GM12874 (cell line): ENCODE measurements around the gene APBB2.

Experiments
- TF ChIP-seq, protein P1 (sequence below): IDR thresholded peaks from 2 replicates; pipeline ENCODE4 v1.5.1; 2011; ENCODE audit warnings: low read depth, mild to moderate bottlenecking, control low read depth, low read length, moderate library complexity; ENCODE audit not compliant: insufficient read depth

The APBB2 gene

DNA sequence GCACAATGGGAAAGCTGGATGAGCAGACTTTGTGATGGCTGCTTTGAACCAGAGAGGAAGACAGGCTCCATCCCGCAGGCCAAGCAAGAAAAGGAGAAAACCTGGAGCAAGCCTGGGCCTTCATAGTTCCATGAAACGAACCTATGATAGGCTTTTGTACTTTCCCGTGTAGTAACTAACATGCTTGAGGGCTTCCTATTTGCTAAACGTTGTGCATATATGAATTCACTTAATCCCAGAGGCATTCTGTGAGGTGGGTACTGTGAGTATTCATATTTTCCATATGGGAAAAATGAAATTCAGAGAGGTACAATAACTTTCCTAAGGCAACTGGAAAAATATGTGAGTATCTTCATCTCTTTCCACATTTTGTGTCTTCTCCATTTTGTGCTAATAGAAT is 13.6 kb upstream of the APBB2 start:
- TF ChIP-seq, protein P1, sequence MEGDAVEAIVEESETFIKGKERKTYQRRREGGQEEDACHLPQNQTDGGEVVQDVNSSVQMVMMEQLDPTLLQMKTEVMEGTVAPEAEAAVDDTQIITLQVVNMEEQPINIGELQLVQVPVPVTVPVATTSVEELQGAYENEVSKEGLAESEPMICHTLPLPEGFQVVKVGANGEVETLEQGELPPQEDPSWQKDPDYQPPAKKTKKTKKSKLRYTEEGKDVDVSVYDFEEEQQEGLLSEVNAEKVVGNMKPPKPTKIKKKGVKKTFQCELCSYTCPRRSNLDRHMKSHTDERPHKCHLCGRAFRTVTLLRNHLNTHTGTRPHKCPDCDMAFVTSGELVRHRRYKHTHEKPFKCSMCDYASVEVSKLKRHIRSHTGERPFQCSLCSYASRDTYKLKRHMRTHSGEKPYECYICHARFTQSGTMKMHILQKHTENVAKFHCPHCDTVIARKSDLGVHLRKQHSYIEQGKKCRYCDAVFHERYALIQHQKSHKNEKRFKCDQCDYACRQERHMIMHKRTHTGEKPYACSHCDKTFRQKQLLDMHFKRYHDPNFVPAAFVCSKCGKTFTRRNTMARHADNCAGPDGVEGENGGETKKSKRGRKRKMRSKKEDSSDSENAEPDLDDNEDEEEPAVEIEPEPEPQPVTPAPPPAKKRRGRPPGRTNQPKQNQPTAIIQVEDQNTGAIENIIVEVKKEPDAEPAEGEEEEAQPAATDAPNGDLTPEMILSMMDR = no peak

DNA sequence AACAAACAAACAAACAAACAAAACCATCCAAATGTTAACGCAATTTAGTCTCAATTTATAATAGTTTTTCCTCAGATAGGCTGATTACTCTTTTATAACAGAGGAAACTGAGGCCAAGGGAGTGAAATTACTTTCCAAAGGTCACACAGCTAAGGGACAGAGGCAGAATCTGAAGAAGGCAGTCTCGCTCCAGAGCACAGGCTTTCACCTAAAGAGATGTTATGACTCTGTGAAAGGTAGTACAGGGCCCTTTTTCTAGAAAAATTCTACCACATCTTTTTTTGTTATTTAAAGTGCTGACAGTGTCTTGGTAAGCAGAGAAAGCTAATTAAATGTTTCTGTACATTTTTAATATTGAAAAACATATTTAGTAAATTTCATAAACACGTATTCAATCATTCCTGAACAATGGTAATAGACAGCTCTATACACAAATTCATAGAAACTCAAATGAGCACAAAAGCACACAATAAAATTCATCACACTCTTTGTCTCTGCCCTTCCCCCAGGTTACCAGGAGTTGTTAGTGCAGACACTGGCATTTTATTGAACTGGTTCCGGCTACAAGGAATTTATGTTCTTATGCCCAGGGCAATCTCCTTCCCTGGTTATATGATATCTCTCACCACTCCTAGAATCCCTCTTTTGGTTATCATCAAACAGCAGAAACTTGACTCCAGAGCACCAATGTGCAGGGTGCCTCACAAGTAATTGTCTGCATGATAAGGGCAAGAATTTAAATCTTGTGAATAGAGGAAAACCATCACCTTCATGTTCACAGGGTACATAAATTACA is 7.7 kb upstream of the APBB2 start:
- TF ChIP-seq, protein P1 = no peak

DNA sequence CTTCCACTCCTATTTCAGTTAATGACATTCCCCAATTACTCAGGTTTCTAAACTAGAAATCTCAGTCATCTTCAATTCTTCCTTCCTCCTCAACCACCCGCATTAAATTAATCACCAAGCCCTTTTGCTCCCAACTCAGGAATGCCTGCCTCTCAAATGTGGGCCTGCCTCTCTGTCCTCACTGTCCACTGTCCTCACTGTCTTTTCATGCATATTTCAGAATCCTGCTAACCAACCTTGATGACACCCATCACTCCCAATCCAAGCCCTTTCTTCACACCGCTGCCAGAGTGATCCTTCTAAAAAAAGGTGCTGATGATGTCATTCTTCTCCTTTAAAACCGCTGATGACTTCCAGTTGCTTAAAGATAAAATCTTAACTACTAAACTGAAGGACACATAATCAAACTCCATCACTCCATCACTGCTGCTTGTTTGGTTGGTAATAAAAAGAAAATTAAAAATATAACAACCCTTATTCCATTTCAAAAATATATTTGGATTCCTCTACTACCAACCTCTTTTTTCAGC is 5.1 kb upstream of the APBB2 start:
- TF ChIP-seq, protein P1 = no peak

DNA sequence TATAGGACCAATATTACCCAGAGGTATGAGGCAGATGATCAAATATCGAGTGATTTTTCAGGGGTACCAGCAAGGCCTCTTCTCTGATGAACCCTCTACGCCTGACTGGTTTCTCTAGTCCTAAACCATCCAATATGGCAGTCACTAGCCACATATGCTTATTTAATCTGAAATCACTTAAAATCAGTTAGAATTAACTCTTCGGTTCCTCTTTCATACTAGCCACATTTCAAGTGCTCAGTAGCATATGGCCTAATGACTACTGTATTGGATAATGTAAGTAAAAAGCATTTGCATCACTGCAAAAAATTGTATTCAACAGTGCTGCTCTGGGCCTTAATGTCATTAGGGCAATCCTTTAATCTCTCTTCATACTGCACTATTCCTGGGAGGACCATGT is 4.4 kb upstream of the APBB2 start:
- TF ChIP-seq, protein P1 = no peak

DNA sequence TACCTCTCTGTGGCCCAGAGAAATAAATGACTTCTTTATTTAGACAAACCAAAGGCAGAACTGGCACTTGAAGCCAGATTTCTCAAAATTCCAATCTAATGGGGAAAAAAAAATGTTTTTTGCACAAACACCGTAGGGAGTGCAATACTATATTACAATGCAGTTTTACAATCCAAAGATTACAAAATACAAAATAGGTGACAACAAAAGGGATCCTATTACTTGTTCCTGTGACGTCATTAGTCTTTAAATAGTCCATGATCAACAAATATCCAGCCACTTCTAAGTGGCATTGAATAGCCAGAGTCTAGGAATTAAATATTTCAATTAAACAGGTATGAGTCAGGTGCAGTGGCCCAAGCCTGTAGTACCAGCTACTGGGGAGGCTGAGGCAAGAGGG is 3.0 kb upstream of the APBB2 start:
- TF ChIP-seq, protein P1 = no peak

DNA sequence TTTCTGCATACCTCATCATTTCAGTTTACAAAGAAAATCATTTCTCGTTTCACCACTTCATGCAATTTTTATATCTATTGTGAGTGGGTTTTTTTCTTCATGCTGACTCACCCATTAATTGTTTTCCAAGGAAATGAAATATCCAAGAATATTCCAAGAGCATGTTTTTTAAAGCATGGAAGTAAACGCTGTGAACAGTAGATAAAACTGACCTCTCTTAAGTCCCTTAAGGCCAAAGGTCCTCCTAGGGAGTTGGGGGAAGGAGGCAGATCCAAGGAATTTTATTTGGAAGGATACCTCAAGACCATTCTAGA is 2.6 kb upstream of the APBB2 start:
- TF ChIP-seq, protein P1 = no peak

DNA sequence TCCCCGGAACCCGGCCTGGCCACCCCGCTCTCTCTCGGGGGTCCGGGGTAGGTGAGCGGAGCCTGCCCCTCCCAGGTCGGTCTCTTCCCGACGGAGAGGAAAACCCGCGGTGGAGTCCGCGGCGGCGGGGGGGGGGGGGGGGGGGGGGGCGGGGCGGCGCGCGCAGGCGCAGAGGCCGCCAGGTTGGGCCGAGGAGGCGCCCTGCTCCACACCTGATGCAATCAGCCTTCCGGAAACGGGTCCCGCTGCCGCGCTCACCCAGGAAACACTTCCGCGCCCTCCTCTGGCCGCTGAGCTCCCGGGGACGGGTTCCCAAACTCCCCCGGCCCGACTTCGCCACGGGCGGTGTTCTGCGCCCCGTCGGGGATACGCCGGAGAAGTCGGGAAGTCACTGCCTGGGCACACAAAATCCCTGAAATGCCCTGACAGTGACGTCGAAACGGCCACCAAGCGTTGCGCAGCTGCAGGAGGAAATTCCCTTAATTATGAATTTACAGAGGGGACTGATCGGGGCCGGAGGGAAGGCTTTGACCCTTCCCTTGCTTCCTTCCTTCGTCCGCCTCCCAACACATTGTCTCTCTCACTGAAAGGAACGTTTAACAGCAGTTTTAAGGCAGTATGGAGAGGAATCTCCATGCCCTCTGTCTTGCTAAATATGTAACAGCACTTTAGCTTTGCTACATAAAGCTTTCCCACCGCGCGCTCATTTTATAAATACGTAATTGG is 2.1 kb upstream of the APBB2 start:
- TF ChIP-seq, protein P1 = peak; percentile 28; the same call in 1 of the 2 replicates
